SHP77 treated with DMSO at 0.1 percent for 48 hours (cell line): ENCODE data around the gene ANO10.
"Not testable (repeated sequence)": the region's sequence is repeated elsewhere in the genome, so short reads cannot be mapped to it uniquely, and the experiment has no call there.

ENCODE experiments used
- DNase-seq: peaks from one replicate; lab custom pipeline; 2025; lab: John Stamatoyannopoulos, UW

Gene ANO10

GRCh38 chr3:43372007-43372740, 249.6 kb downstream of the ANO10 start:
- no peak for DNase-seq

GRCh38 chr3:43371494-43371893, 250.3 kb downstream of the ANO10 start:
- no peak for DNase-seq

- DNase-seq = no peak
Observed at GRCh38 chr3:43370293-43370980, 251.4 kb downstream of the ANO10 start.

- no peak for DNase-seq
Observed at GRCh38 chr3:43369404-43370292, 252.2 kb downstream of the ANO10 start.

GRCh38 chr3:43366885-43367284, 254.9 kb downstream of the ANO10 start:
- no peak for DNase-seq

GRCh38 chr3:43366481-43366880, 255.3 kb downstream of the ANO10 start:
- DNase-seq = no peak

GRCh38 chr3:43365601-43366305, 256.1 kb downstream of the ANO10 start:
- DNase-seq = no peak

- no peak for DNase-seq
Observed at GRCh38 chr3:43364926-43365325, 256.9 kb downstream of the ANO10 start.

GRCh38 chr3:43364494-43364893, 257.3 kb downstream of the ANO10 start:
- no peak for DNase-seq

GRCh38 chr3:43363621-43364266, 258.1 kb downstream of the ANO10 start:
- DNase-seq = no peak

GRCh38 chr3:43362961-43363360, 258.9 kb downstream of the ANO10 start:
- DNase-seq = no peak

GRCh38 chr3:43362183-43362582, 259.6 kb downstream of the ANO10 start:
- no peak for DNase-seq

GRCh38 chr3:43361077-43361476, 260.7 kb downstream of the ANO10 start:
- no peak for DNase-seq

GRCh38 chr3:43356033-43356432, 265.8 kb downstream of the ANO10 start:
- DNase-seq = not testable (repeated sequence)

GRCh38 chr3:43353923-43354670, 267.7 kb downstream of the ANO10 start:
- DNase-seq = no peak

GRCh38 chr3:43353393-43353792, 268.4 kb downstream of the ANO10 start:
- DNase-seq = no peak

GRCh38 chr3:43349716-43350115, 272.1 kb downstream of the ANO10 start:
- DNase-seq = no peak

- DNase-seq = no peak
Observed at GRCh38 chr3:43348852-43349574, 272.8 kb downstream of the ANO10 start.

- DNase-seq = no peak
Observed at GRCh38 chr3:43348350-43348749, 273.5 kb downstream of the ANO10 start.

- DNase-seq = no peak
Observed at GRCh38 chr3:43347774-43348173, 274.0 kb downstream of the ANO10 start.
